ENCODE measurements around the gene TECTB. TPM values are rescaled to one million over a fixed set of nuclear protein-coding genes. Genes with fewer than 3 reads are reported as not detected.

TECTB gene
- polyA plus RNA-seq, 4 donors, result not detected

GRCh38 chr10:112344261-112344660, 61.1 kb downstream of the TECTB start:
- no peak for DNase-seq (ENCODE audit: low read depth in 4 of 4, low spot score in 3 of 4)

- DNase-seq (ENCODE audit: low read depth in 4 of 4, low spot score in 3 of 4), result no peak
Observed at GRCh38 chr10:112345202-112345601, 62.0 kb downstream of the TECTB start.

GRCh38 chr10:112345743-112346142, 62.5 kb downstream of the TECTB start:
- DNase-seq (ENCODE audit: low read depth in 4 of 4, low spot score in 3 of 4), result no peak

GRCh38 chr10:112346774-112347173, 63.6 kb downstream of the TECTB start:
- DNase-seq (ENCODE audit: low read depth in 4 of 4, low spot score in 3 of 4), result no peak

GRCh38 chr10:112347709-112348671, 64.8 kb downstream of the TECTB start:
- DNase-seq (ENCODE audit: low read depth in 4 of 4, low spot score in 3 of 4), result no peak

- no peak for DNase-seq (ENCODE audit: low read depth in 4 of 4, low spot score in 3 of 4)
Observed at GRCh38 chr10:112348759-112349158, 65.6 kb downstream of the TECTB start.

- DNase-seq (ENCODE audit: low read depth in 4 of 4, low spot score in 3 of 4), result no peak
Observed at GRCh38 chr10:112349521-112350085, 66.4 kb downstream of the TECTB start.

- DNase-seq (ENCODE audit: low read depth in 4 of 4, low spot score in 3 of 4), result no peak
Observed at GRCh38 chr10:112351146-112351545, 67.9 kb downstream of the TECTB start.

- no peak for DNase-seq (ENCODE audit: low read depth in 4 of 4, low spot score in 3 of 4)
Observed at GRCh38 chr10:112352044-112352443, 68.8 kb downstream of the TECTB start.

- DNase-seq (ENCODE audit: low read depth in 4 of 4, low spot score in 3 of 4), result no peak
Observed at GRCh38 chr10:112353046-112353445, 69.8 kb downstream of the TECTB start.

Other genes with a start within 250 kb of the TECTB start
- gene GPAM, start 99.6 kb upstream of the TECTB start, polyA plus RNA-seq (ENCODE audit: insufficient read length in 4 of 4), result 10 to 100 TPM; 15.9 to 19.7 (median 16.4) TPM
- gene ACSL5, start 90.7 kb downstream of the TECTB start, polyA plus RNA-seq (ENCODE audit: insufficient read length in 4 of 4), result 1 to 10 TPM; 3.2 to 5.9 (median 4.2) TPM
- 10 to 100 TPM; 55.5 to 77.5 (median 73.8) TPM for gene ZDHHC6, start 163.5 kb downstream of the TECTB start, polyA plus RNA-seq (ENCODE audit: insufficient read length in 4 of 4)
- 10 to 100 TPM; 13.9 to 21.5 (median 20.5) TPM for gene VTI1A, start 163.8 kb downstream of the TECTB start, polyA plus RNA-seq (ENCODE audit: insufficient read length in 4 of 4)

Measured in left renal pelvis (tissue), 4 donors.